Liver (tissue), 9 donors: ENCODE results near the gene DCD. TPM values are rescaled to one million over a fixed set of nuclear protein-coding genes. Genes with fewer than 3 reads are reported as not detected.

Experiments
- DNase-seq: peaks from one replicate; pipeline ENCODE4 v3.0.0-alpha.2; 2017; ENCODE audit warnings: low spot score
- H3K27ac ChIP-seq, 2 donors: one replicate each; pipeline ENCODE4 v1.7.0; 2013; ENCODE audit warnings: inconsistent platforms in 2 of 2, low read length in 2 of 2, control low read depth in 1 of 2, low read depth in 1 of 2, mild to moderate bottlenecking in 1 of 2
- H3K27me3 ChIP-seq, 4 donors: one replicate each; pipeline versions ENCODE4 v1.6.1 to v1.7.0; 2013; ENCODE audit warnings: low read length in 3 of 4, inconsistent platforms in 1 of 4, mild to moderate bottlenecking in 1 of 4, moderate library complexity in 1 of 4; ENCODE audit not compliant: control insufficient read depth in 4 of 4, insufficient read depth in 4 of 4
- H3K36me3 ChIP-seq, 4 donors: one replicate each; pipeline versions ENCODE4 v1.6.1 to v1.7.0; 2013; ENCODE audit warnings: low read length in 3 of 4, mild to moderate bottlenecking in 3 of 4, low read depth in 1 of 4, moderate library complexity in 1 of 4; ENCODE audit not compliant: control insufficient read depth in 4 of 4, insufficient read depth in 3 of 4
- H3K4me1 ChIP-seq, 4 donors: one replicate each; pipeline versions ENCODE4 v1.6.1 to v1.7.0; 2013; ENCODE audit warnings: low read length in 3 of 4, mild to moderate bottlenecking in 3 of 4, moderate library complexity in 1 of 4; ENCODE audit not compliant: control insufficient read depth in 4 of 4, insufficient read depth in 4 of 4
- H3K4me3 ChIP-seq, 3 donors: one replicate each; pipeline versions ENCODE4 v1.6.1 to v1.7.0; 2013; ENCODE audit warnings: low read length in 3 of 3, control low read depth in 1 of 3, low read depth in 1 of 3, mild to moderate bottlenecking in 1 of 3
- H3K9ac ChIP-seq, 2 donors: one replicate each; pipeline ENCODE4 v1.7.0; 2013; ENCODE audit warnings: low read length in 2 of 2, mild to moderate bottlenecking in 2 of 2, moderate library complexity in 2 of 2, control low read depth in 1 of 2, low read depth in 1 of 2
- H3K9me3 ChIP-seq, 4 donors: one replicate each; pipeline versions ENCODE4 v1.6.1 to v1.7.0; 2013; ENCODE audit warnings: low read length in 3 of 4; ENCODE audit not compliant: control insufficient read depth in 4 of 4
- ATF3 ChIP-seq: IDR thresholded peaks from 2 replicates; pipeline ENCODE4 v1.6.1; 2016; ENCODE audit warnings: antibody characterized with exemption
- CTCF ChIP-seq: fragments of 150-350 bp; IDR thresholded peaks from 2 replicates; pipeline ENCODE4 v1.5.1; 2017; ENCODE audit warnings: improper control_type of control experiment, low read depth, low read length; ENCODE audit not compliant: missing input control
- EGR1 ChIP-seq, 2 donors: IDR thresholded peaks; 2 replicates each; pipeline ENCODE4 v1.6.1; 2016 to 2018; ENCODE audit warnings: antibody characterized with exemption in 2 of 2, low read depth in 2 of 2
- FOXA1 ChIP-seq: IDR thresholded peaks from 2 replicates; pipeline ENCODE4 v1.6.1; 2016; ENCODE audit warnings: antibody characterized with exemption
- FOXA2 ChIP-seq: IDR thresholded peaks from 2 replicates; pipeline ENCODE4 v1.6.1; 2016; ENCODE audit warnings: antibody characterized with exemption
- GABPA ChIP-seq, 2 donors: IDR thresholded peaks in 1 of 2; conservative IDR thresholded peaks in 1 of 2; 2 replicates each; pipeline ENCODE4 v1.6.1; 2016; ENCODE audit warnings: antibody characterized with exemption in 2 of 2, mild to moderate bottlenecking in 1 of 2, moderate library complexity in 1 of 2
- HNF4A ChIP-seq, 2 donors: conservative IDR thresholded peaks; 2 replicates each; pipeline ENCODE4 v1.6.1; 2016; ENCODE audit warnings: antibody characterized with exemption in 2 of 2, mild to moderate bottlenecking in 2 of 2
- HNF4G ChIP-seq: IDR thresholded peaks from 2 replicates; pipeline ENCODE4 v1.6.1; 2016; ENCODE audit warnings: antibody characterized with exemption
- JUND ChIP-seq, 2 donors: IDR thresholded peaks; 2 replicates each; pipeline ENCODE4 v1.6.1; 2016; ENCODE audit warnings: antibody characterized with exemption in 2 of 2
- NR2F2 ChIP-seq: IDR thresholded peaks from 2 replicates; pipeline ENCODE4 v1.6.1; 2016; ENCODE audit warnings: antibody characterized with exemption
- RAD21 ChIP-seq, 2 donors: IDR thresholded peaks; 2 replicates each; pipeline ENCODE4 v1.6.1; 2016; ENCODE audit warnings: antibody characterized with exemption in 2 of 2, mild to moderate bottlenecking in 2 of 2
- REST ChIP-seq: IDR thresholded peaks from 2 replicates; pipeline ENCODE4 v1.6.1; 2016; ENCODE audit warnings: antibody characterized with exemption, mild to moderate bottlenecking
- RXRA ChIP-seq, 2 donors: IDR thresholded peaks; 2 replicates each; pipeline ENCODE4 v1.6.1; 2017 to 2018; ENCODE audit warnings: antibody characterized with exemption in 2 of 2, mild to moderate bottlenecking in 1 of 2
- SP1 ChIP-seq: IDR thresholded peaks from 2 replicates; pipeline ENCODE4 v1.6.1; 2018; ENCODE audit warnings: antibody characterized with exemption, mild to moderate bottlenecking
- TAF1 ChIP-seq: conservative IDR thresholded peaks from 2 replicates; pipeline ENCODE4 v1.6.1; 2016; ENCODE audit warnings: antibody characterized with exemption, mild to moderate bottlenecking
- YY1 ChIP-seq: IDR thresholded peaks from 2 replicates; pipeline ENCODE4 v1.6.1; 2016; ENCODE audit warnings: antibody characterized with exemption, mild to moderate bottlenecking
- ZBTB33 ChIP-seq: IDR thresholded peaks from 2 replicates; pipeline ENCODE4 v1.6.1; 2016; ENCODE audit warnings: antibody characterized with exemption
- WGBS: extraction: QIAGEN DNeasy Blood & Tissue Kit; methylation state at CpG from one replicate; pipeline ENCODE4 v1.1.7; 2013; 5-methylcytosine and 5-hydroxymethylcytosine counted together
- polyA plus RNA-seq, 2 donors: library from polyadenylated mRNA; stranded (reverse) in 1 of 2; unstranded in 1 of 2; fragments of 200-250 nt in 1 of 2; fragments of >200 nt in 1 of 2; fragmentation: Nextera tagmentation in 1 of 2; extraction: Ambion mirVana in 1 of 2; gene quantifications; one replicate each; pipeline versions ENCODE4 v1.2.1 to v1.2.3, GENCODE V29; 2013 to 2015
- total RNA-seq, 2 donors: library from RNA; depleted of rRNA; stranded (reverse); fragments of >200 nt; gene quantifications; one replicate each; pipeline ENCODE4 v1.2.3, GENCODE V29; 2014
- TF ChIP-seq, protein P1 (sequence below): IDR thresholded peaks from 2 replicates; pipeline ENCODE4 v1.6.1; 2016; ENCODE audit warnings: antibody characterized with exemption
- donor health status: healthy.
- donor health status: healthy.
- donor health status: healthy.
- donor health status: healthy.
- donor health status: healthy.

DCD gene
- total and polyA plus RNA-seq, 4 donors: not detected

- Histone ChIP-seq H3K9ac (no peak overlapping the region), H3K27ac (no peak overlapping the region), H3K4me1 (peaks cover 1 to 20% (median 9%) of the 10 kb centered on the region in 4 donors), H3K27me3 (no peaks in the 10 kb centered on the region), H3K4me3 (no peak overlapping the region), H3K9me3 (no peaks in the 10 kb centered on the region), H3K36me3 (no peaks in the 10 kb centered on the region)
- WGBS: 72% methylated on average over 3 of the region's 3 CpGs
- DNase-seq: no peak
- no peak for TF ChIP-seq HNF4G
- TF ChIP-seq FOXA1: no peak
- TF ChIP-seq CTCF: no peak
- TF ChIP-seq JUND (IDR thresholded peaks at IDR 0.05): no peak
- no peak for TF ChIP-seq HNF4A (conservative IDR thresholded peaks at IDR 0.05)
- no peak for TF ChIP-seq TAF1
- no peak for TF ChIP-seq EGR1 (IDR thresholded peaks at IDR 0.05; ENCODE audit: low read depth in 2 of 2)
- TF ChIP-seq SP1: no peak
- TF ChIP-seq GABPA (IDR thresholded peaks at IDR 0.05 in 1 of 2, conservative IDR thresholded peaks at IDR 0.05 in 1 of 2): no peak
- no peak for TF ChIP-seq RAD21 (IDR thresholded peaks at IDR 0.05)
Observed at GRCh38 chr12:54662026-54662425, 13.9 kb upstream of the DCD start.

DNA sequence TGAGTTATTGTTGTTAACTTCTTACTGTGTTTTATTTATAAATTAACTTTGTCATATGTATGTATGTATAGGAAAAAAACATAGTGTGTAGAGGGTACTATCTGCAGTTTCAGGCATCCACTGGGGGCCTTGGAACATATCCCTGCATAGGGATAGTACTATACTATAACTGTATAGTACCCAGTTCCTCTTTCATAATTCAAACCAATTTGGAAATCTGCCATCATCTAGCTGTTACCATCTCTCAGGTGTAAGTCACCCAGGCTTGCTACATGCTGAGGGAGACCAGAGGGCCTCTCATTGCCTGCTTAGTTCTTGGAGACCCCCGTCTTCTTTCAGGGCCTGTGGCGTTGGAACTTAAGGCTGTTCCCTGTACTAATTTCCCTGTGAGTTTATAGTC, 12.9 kb upstream of the DCD start:
- H3K27me3 ChIP-seq: no peaks in the 10 kb centered on the region
- no peak for DNase-seq
- no peak overlapping the region for H3K4me3 ChIP-seq
- 78% methylated on average over 2 of the region's 2 CpGs for WGBS
- no peak overlapping the region for H3K27ac ChIP-seq
- no peak for TF ChIP-seq FOXA2
- no peak for TF ChIP-seq TAF1
- TF ChIP-seq YY1: no peak
- no peak for TF ChIP-seq HNF4A (conservative IDR thresholded peaks at IDR 0.05)
- no peak for TF ChIP-seq REST
- no peak for TF ChIP-seq ZBTB33
- TF ChIP-seq ATF3: no peak
- TF ChIP-seq, protein P1, sequence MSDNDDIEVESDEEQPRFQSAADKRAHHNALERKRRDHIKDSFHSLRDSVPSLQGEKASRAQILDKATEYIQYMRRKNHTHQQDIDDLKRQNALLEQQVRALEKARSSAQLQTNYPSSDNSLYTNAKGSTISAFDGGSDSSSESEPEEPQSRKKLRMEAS: no peak
- TF ChIP-seq HNF4G: no peak
- no peak for TF ChIP-seq EGR1 (IDR thresholded peaks at IDR 0.05; ENCODE audit: low read depth in 2 of 2)
- TF ChIP-seq SP1: no peak
- no peak for TF ChIP-seq NR2F2
- no peak for TF ChIP-seq GABPA (IDR thresholded peaks at IDR 0.05 in 1 of 2, conservative IDR thresholded peaks at IDR 0.05 in 1 of 2)
- no peak for TF ChIP-seq JUND (IDR thresholded peaks at IDR 0.05)
- no peak for TF ChIP-seq RAD21 (IDR thresholded peaks at IDR 0.05)
- TF ChIP-seq CTCF: no peak
- no peak for TF ChIP-seq RXRA (IDR thresholded peaks at IDR 0.05)
- TF ChIP-seq FOXA1: no peak
- no peak overlapping the region for H3K9ac ChIP-seq
- H3K36me3 ChIP-seq: no peaks in the 10 kb centered on the region
- H3K9me3 ChIP-seq: no peaks in the 10 kb centered on the region
- H3K4me1 ChIP-seq: peaks cover 1 to 20% (median 9%) of the 10 kb centered on the region in 4 donors
